Measurements from ENCODE around the gene GPD2.

GPD2 gene

GRCh38 chr2:156435718-156436496 is at the start of gene GPD2:
Gene GPD2 (plus strand): TSS chr2:156436379. CDS start chr2:156476106, 39,727 bp downstream.
- DNase-seq (ENCODE audit: low read depth), result peak; percentile 86

- no peak for DNase-seq (ENCODE audit: low read depth)
Measured at GRCh38 chr2:156394033-156394741, 42.0 kb upstream of the GPD2 start.

- no peak for DNase-seq (ENCODE audit: low read depth)
Measured at GRCh38 chr2:156396126-156396525, 40.1 kb upstream of the GPD2 start.

- no peak for DNase-seq (ENCODE audit: low read depth)
Measured at GRCh38 chr2:156397229-156397628, 39.0 kb upstream of the GPD2 start.

GRCh38 chr2:156398176-156398575 is 38.0 kb upstream of the GPD2 start:
- no peak for DNase-seq (ENCODE audit: low read depth)

- DNase-seq (ENCODE audit: low read depth), result peak; percentile 72
Measured at GRCh38 chr2:156399224-156399949, 36.8 kb upstream of the GPD2 start.

GRCh38 chr2:156399950-156400705 is 36.1 kb upstream of the GPD2 start:
- peak; percentile 56 for DNase-seq (ENCODE audit: low read depth)

- DNase-seq (ENCODE audit: low read depth), result peak; percentile 78
Measured at GRCh38 chr2:156400706-156401678, 35.2 kb upstream of the GPD2 start.

- DNase-seq (ENCODE audit: low read depth), result no peak
Measured at GRCh38 chr2:156401861-156402260, 34.3 kb upstream of the GPD2 start.

GRCh38 chr2:156405586-156405985 is 30.6 kb upstream of the GPD2 start:
- peak; percentile 86 for DNase-seq (ENCODE audit: low read depth)

GRCh38 chr2:156411835-156412234 is 24.3 kb upstream of the GPD2 start:
- DNase-seq (ENCODE audit: low read depth), result no peak

GRCh38 chr2:156421851-156422250 is 14.3 kb upstream of the GPD2 start:
- no peak for DNase-seq (ENCODE audit: low read depth)

- DNase-seq (ENCODE audit: low read depth), result no peak
Measured at GRCh38 chr2:156423674-156424282, 12.4 kb upstream of the GPD2 start.

- DNase-seq (ENCODE audit: low read depth), result no peak
Measured at GRCh38 chr2:156427074-156427473, 9.1 kb upstream of the GPD2 start.

- DNase-seq (ENCODE audit: low read depth), result no peak
Measured at GRCh38 chr2:156429211-156429610, 7.0 kb upstream of the GPD2 start.

- DNase-seq (ENCODE audit: low read depth), result peak; percentile 75
Measured at GRCh38 chr2:156430236-156430979, 5.8 kb upstream of the GPD2 start.

GRCh38 chr2:156430980-156431358 is 5.2 kb upstream of the GPD2 start:
- peak; percentile 74 for DNase-seq (ENCODE audit: low read depth)

GRCh38 chr2:156434461-156435291 is 1.5 kb upstream of the GPD2 start:
- peak; percentile 41 for DNase-seq (ENCODE audit: low read depth)

GRCh38 chr2:156435396-156435717 is 822 bp upstream of the GPD2 start:
- DNase-seq (ENCODE audit: low read depth), result no peak

Measured in amniotic epithelial cell (primary cell).